HepG2 (cell line): ENCODE measurements around the gene STYXL2. TPM values are rescaled to one million over a fixed set of nuclear protein-coding genes. Genes with fewer than 3 reads are reported as not detected.

ENCODE experiments used
- ATAC-seq: fragments of 200-7000 bp; cut with Tn5 transposase; 3 replicates; pipeline ENCODE4 v1.9.1; 2020; ENCODE audit warnings: mild to moderate bottlenecking, moderate library complexity
- BruUV-seq: library from RNA; stranded (reverse); fragments of 400-500 nt; replicated peaks from 2 replicates; lab custom pipeline; 2021; lab: Mats Ljungman, UMichigan
- CTCF ChIA-PET: fragments of 300-600 bp; formaldehyde crosslinking; extraction: SDS; loops from one replicate; lab custom pipeline; 2021; ENCODE audit warnings: low total read pairs, inconsistent platforms, low intra/inter-chr PET ratio; lab: Yijun Ruan, JAX
- POLR2A ChIA-PET: fragments of 350-600 bp; sonication (Branson Sonifier 250); formaldehyde crosslinking; loops from one replicate; lab custom pipeline; 2020; ENCODE audit warnings: antibody characterized with exemption, inconsistent platforms; lab: Yijun Ruan, JAX
- DNase-seq: peaks from one replicate; pipeline ENCODE4 v3.0.0-alpha.2; 2015; ENCODE audit warnings: low spot score
- FAIRE-seq: peaks from 3 replicates; lab custom pipeline; 2011; peaks lifted over from hg19 to GRCh38; lab: Jason Lieb, UNC
- H2AFZ ChIP-seq: one replicate; pipeline ENCODE4 v1.6.1; 2011; ENCODE audit warnings: low read length, inconsistent platforms
- H3K27ac ChIP-seq: fragments of 300-600 bp; 3 replicates; pipeline ENCODE4 v1.8.0; 2011; ENCODE audit warnings: mixed run types, mild to moderate bottlenecking, mixed read lengths, low read length, inconsistent platforms; ENCODE audit not compliant: insufficient read depth; ENCODE audit errors: extremely low read length
- H3K27me3 ChIP-seq, 2 experiments: fragments of 200-600 bp in 1 of 2; 2 replicates in 1 of 2; 3 replicates in 1 of 2; pipeline versions ENCODE4 v1.6.0 to v1.8.0; 2011; ENCODE audit warnings: low read length in 2 of 2, mild to moderate bottlenecking in 2 of 2, moderate library complexity in 2 of 2, inconsistent platforms in 1 of 2; ENCODE audit not compliant: insufficient read depth in 2 of 2, control insufficient read depth in 1 of 2
- H3K36me3 ChIP-seq, 2 experiments: fragments of 200-600 bp in 1 of 2; replicated peaks in 1 of 2; 2 replicates in 1 of 2; 3 replicates in 1 of 2; pipeline versions ENCODE4 v1.5.1 to v1.8.0; 2011; ENCODE audit warnings: low read length in 2 of 2, inconsistent platforms in 1 of 2; ENCODE audit not compliant: insufficient read depth in 2 of 2, control insufficient read depth in 1 of 2
- H3K4me1 ChIP-seq: 2 replicates; pipeline ENCODE4 v1.5.1; 2012; ENCODE audit warnings: low read length, inconsistent platforms; ENCODE audit not compliant: insufficient read depth
- H3K4me2 ChIP-seq: 2 replicates; pipeline ENCODE4 v1.6.0; 2011; ENCODE audit warnings: low read depth, low read length, inconsistent platforms
- H3K4me3 ChIP-seq, 3 experiments: fragments of 200-600 bp in 1 of 3; sonication (generic), shearing (Covaris generic) in 1 of 3; replicated peaks in 1 of 3; 2 replicates each; pipeline ENCODE4 v1.5.1; 2011 to 2016; ENCODE audit warnings: low read length in 3 of 3, inconsistent platforms in 2 of 3, low read depth in 2 of 3, mild to moderate bottlenecking in 2 of 3, control low read depth in 1 of 3, mixed read lengths in 1 of 3; ENCODE audit not compliant: insufficient read depth in 1 of 3
- H3K79me2 ChIP-seq: one replicate; pipeline ENCODE4 v1.6.1; 2011; ENCODE audit warnings: low read length, inconsistent platforms; ENCODE audit not compliant: insufficient read depth
- H3K9ac ChIP-seq: 2 replicates; pipeline ENCODE4 v1.6.0; 2011; ENCODE audit warnings: mild to moderate bottlenecking, low read depth, low read length, inconsistent platforms; ENCODE audit not compliant: insufficient read depth
- H3K9me3 ChIP-seq: 2 replicates; pipeline ENCODE4 v1.5.1; 2012; ENCODE audit warnings: mild to moderate bottlenecking, low read length
- H4K20me1 ChIP-seq: 2 replicates; pipeline ENCODE4 v1.6.0; 2011; ENCODE audit warnings: inconsistent platforms, mild to moderate bottlenecking, low read length, moderate library complexity; ENCODE audit not compliant: insufficient read depth
- MZF1 ChIP-seq: sonication (generic); formaldehyde crosslinking; IDR thresholded peaks from 2 replicates; pipeline ENCODE4 v1.8.1; 2023; ENCODE audit warnings: mild to moderate bottlenecking, missing genetic modification reagents, borderline replicate concordance
- RARA ChIP-seq: IDR thresholded peaks from 2 replicates; pipeline ENCODE4 v1.6.1; 2016; ENCODE audit warnings: missing genetic modification reagents, missing compliant biosample characterization
- SMARCC2 ChIP-seq: fragments of 450-650 bp; IDR thresholded peaks from 2 replicates; pipeline ENCODE4 v1.6.1; 2017; ENCODE audit warnings: antibody characterized with exemption, mild to moderate bottlenecking
- TCF7 ChIP-seq: sonication (generic); IDR thresholded peaks from 2 replicates; pipeline ENCODE4 v1.6.1; 2016; ENCODE audit warnings: antibody characterized with exemption, low read depth
- ZBTB37 ChIP-seq: sonication (generic); formaldehyde crosslinking; IDR thresholded peaks from 2 replicates; pipeline ENCODE4 v1.4.0; 2020; ENCODE audit warnings: mild to moderate bottlenecking, missing genetic modification reagents
- ZFP91 ChIP-seq: sonication (generic); formaldehyde crosslinking; IDR thresholded peaks from 2 replicates; pipeline ENCODE4 v1.9.0; 2022; ENCODE audit warnings: missing genetic modification reagents, mild to moderate bottlenecking, borderline replicate concordance
- ZNF225 ChIP-seq: sonication (generic); formaldehyde crosslinking; IDR thresholded peaks from 2 replicates; pipeline ENCODE4 v1.4.0; 2020; ENCODE audit warnings: mild to moderate bottlenecking, missing genetic modification reagents
- ZNF34 ChIP-seq: sonication (generic); formaldehyde crosslinking; IDR thresholded peaks from 2 replicates; pipeline ENCODE4 v1.4.0; 2020; ENCODE audit warnings: mild to moderate bottlenecking, missing genetic modification reagents, borderline replicate concordance
- ZNF543 ChIP-seq: sonication (generic); formaldehyde crosslinking; IDR thresholded peaks from 2 replicates; pipeline ENCODE4 v1.4.0; 2020; ENCODE audit warnings: mild to moderate bottlenecking, missing genetic modification reagents
- ZNF547 ChIP-seq: sonication (generic); formaldehyde crosslinking; IDR thresholded peaks from 2 replicates; pipeline ENCODE4 v1.5.1; 2020; ENCODE audit warnings: mild to moderate bottlenecking, missing genetic modification reagents
- ZNF549 ChIP-seq: sonication (generic); formaldehyde crosslinking; IDR thresholded peaks from 2 replicates; pipeline ENCODE4 v1.5.0; 2020; ENCODE audit warnings: missing genetic modification reagents
- ZNF740 ChIP-seq: sonication (generic); formaldehyde crosslinking; IDR thresholded peaks from 2 replicates; pipeline ENCODE4 v1.4.0; 2020; ENCODE audit warnings: missing genetic modification reagents
- WGBS: methylation state at CpG from one replicate; pipeline ENCODE4 v1.1.6; 2017; ENCODE audit warnings: low lambda C conversion rate; 5-methylcytosine and 5-hydroxymethylcytosine counted together
- in situ Hi-C: cut with HindIII; loops from 2 replicates; pipeline ENCODE4 v1.10.0; 2017; ENCODE audit warnings: low pct_unique_long_range_greater_than_20kb; ENCODE audit not compliant: extremely low pct_ligation_motif_present
- intact Hi-C: fragments of 100-400 bp; cut with micrococcal nuclease; formaldehyde crosslinking; loops from one replicate; pipeline ENCODE4 v1.10.0; 2022; ENCODE audit not compliant: unreplicated experiment
- polyA plus RNA-seq, 8 experiments: library from polyadenylated mRNA; depleted of rRNA in 3 of 8; stranded (reverse) in 7 of 8; unstranded in 1 of 8; fragments of >200 nt; fragmentation: Illumina TruSeq in 4 of 8; extraction: Trizol in 4 of 8; gene quantifications; 2 replicates each; pipeline versions ENCODE4 v1.2.1 to v1.2.3, GENCODE V29; 2011 to 2016; ENCODE audit warnings: low read depth in 4 of 8, missing spikeins in 1 of 8, mixed read lengths in 1 of 8; ENCODE audit not compliant: insufficient read depth in 1 of 8
- total RNA-seq, 5 experiments: library from RNA; depleted of rRNA; stranded (reverse); fragments of >200 nt; fragmentation: Illumina TruSeq; extraction: Trizol; gene quantifications; 2 replicates each; pipeline ENCODE4 v1.2.3, GENCODE V29; 2016; ENCODE audit warnings: low read depth in 1 of 5
- TF ChIP-seq, protein P1 (sequence below): sonication (generic); formaldehyde crosslinking; IDR thresholded peaks from 2 replicates; pipeline ENCODE4 v1.4.0; 2020; ENCODE audit warnings: missing genetic modification reagents, mild to moderate bottlenecking, borderline replicate concordance

Gene STYXL2
- total and polyA plus RNA-seq, 2 of the 13 experiments (the other 11 are each of a cell fraction or from before 2014, with no cell fraction given), result not detected

- H4K20me1 ChIP-seq, result no peaks in the 10 kb centered on the region
- no peak overlapping the region for H3K4me3 ChIP-seq
- CTCF ChIA-PET, result no interaction called here
- BruUV-seq, result no TSS peak
- ATAC-seq (no peak), FAIRE-seq (no peak), DNase-seq (no peak)
- no peak overlapping the region for H3K4me2 ChIP-seq
- peaks cover 0 to 15% of the 10 kb centered on the region in 2 experiments; a peak in 2 of 5 replicates for H3K27me3 ChIP-seq
- H3K27ac ChIP-seq, result no peak overlapping the region
- no peaks in the 10 kb centered on the region for H3K4me1 ChIP-seq
- no peaks in the 10 kb centered on the region for H3K79me2 ChIP-seq
- intact Hi-C loops (no loop called here), in situ Hi-C loops (no loop called here)
- no peaks in the 10 kb centered on the region for H3K36me3 ChIP-seq
- H2AFZ ChIP-seq, result no peak overlapping the region
- POLR2A ChIA-PET, result no interaction called here
- WGBS, result 0% methylated on average over 2 of the region's 2 CpGs
- H3K9ac ChIP-seq, result no peak overlapping the region
- TF ChIP-seq ZNF740 (no peak), ZNF549 (CRISPR knock-in tag) (no peak), ZNF225 (CRISPR knock-in tag) (no peak)
- no peaks in the 10 kb centered on the region for H3K9me3 ChIP-seq
Measured at GRCh38 chr1:167136191-167136614, 42.3 kb downstream of the STYXL2 start.

GRCh38 chr1:167136806-167137205 is 42.9 kb downstream of the STYXL2 start:
- 0% methylated on average over 1 of the region's 2 CpGs for WGBS
- Histone ChIP-seq H3K4me1 (no peaks in the 10 kb centered on the region), H3K79me2 (no peaks in the 10 kb centered on the region), H4K20me1 (no peaks in the 10 kb centered on the region), H3K27ac (no peak overlapping the region), H3K4me3 (no peak overlapping the region), H3K36me3 (no peaks in the 10 kb centered on the region), H2AFZ (no peak overlapping the region), H3K9ac (no peak overlapping the region), H3K27me3 (peaks cover 0 to 13% of the 10 kb centered on the region in 2 experiments; a peak in 1 of 5 replicates), H3K9me3 (no peaks in the 10 kb centered on the region), H3K4me2 (no peak overlapping the region)
- intact Hi-C loops (no loop called here), in situ Hi-C loops (no loop called here)
- FAIRE-seq, result no peak
- CTCF ChIA-PET, result no interaction called here
- POLR2A ChIA-PET, result no interaction called here
- no peak for ATAC-seq
- no TSS peak for BruUV-seq
- no peak for DNase-seq
- no peak for TF ChIP-seq SMARCC2
- TF ChIP-seq ZNF543 (CRISPR knock-in tag), result no peak
- no peak for TF ChIP-seq ZBTB37 (CRISPR knock-in tag)
- TF ChIP-seq MZF1 (CRISPR knock-in tag), result no peak
- TF ChIP-seq ZNF547 (CRISPR knock-in tag), result no peak
- no peak for TF ChIP-seq TCF7
- no peak for TF ChIP-seq ZFP91 (CRISPR knock-in tag)
- no peak for TF ChIP-seq RARA
- TF ChIP-seq ZNF34, result no peak
- TF ChIP-seq, protein P1, sequence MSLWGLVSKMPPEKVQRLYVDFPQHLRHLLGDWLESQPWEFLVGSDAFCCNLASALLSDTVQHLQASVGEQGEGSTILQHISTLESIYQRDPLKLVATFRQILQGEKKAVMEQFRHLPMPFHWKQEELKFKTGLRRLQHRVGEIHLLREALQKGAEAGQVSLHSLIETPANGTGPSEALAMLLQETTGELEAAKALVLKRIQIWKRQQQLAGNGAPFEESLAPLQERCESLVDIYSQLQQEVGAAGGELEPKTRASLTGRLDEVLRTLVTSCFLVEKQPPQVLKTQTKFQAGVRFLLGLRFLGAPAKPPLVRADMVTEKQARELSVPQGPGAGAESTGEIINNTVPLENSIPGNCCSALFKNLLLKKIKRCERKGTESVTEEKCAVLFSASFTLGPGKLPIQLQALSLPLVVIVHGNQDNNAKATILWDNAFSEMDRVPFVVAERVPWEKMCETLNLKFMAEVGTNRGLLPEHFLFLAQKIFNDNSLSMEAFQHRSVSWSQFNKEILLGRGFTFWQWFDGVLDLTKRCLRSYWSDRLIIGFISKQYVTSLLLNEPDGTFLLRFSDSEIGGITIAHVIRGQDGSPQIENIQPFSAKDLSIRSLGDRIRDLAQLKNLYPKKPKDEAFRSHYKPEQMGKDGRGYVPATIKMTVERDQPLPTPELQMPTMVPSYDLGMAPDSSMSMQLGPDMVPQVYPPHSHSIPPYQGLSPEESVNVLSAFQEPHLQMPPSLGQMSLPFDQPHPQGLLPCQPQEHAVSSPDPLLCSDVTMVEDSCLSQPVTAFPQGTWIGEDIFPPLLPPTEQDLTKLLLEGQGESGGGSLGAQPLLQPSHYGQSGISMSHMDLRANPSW, result no peak
